ENCODE data around the gene PARD6A. TPM values are rescaled to one million over a fixed set of nuclear protein-coding genes. Genes with fewer than 3 reads are reported as not detected.
A peak's percentile ranks its signal among the peaks of the same experiment; 100 is the strongest.

PARD6A gene
- 10 to 100 TPM in 4 of 9 donors, 1 to 10 TPM in 5; 1.9 to 49.1 (median 9.3) TPM for total RNA-seq
- polyA plus RNA-seq: 1 to 10 TPM; 1.5 to 9.3 (median 6.7) TPM
- long read RNA-seq, donor 1, partial matches to known transcripts: 0 of 2 reads
- long read RNA-seq, donor 1, other reads (novel, unspliced or antisense): 0 of 2 reads
- long read RNA-seq, donor 2, partial matches to known transcripts: 0 of 3 reads
- long read RNA-seq, donor 2, other reads (novel, unspliced or antisense): 0 of 3 reads
- long read RNA-seq, donor 3, partial matches to known transcripts: 0 of 1 reads
- long read RNA-seq, donor 3, other reads (novel, unspliced or antisense): 0 of 1 reads
- long read RNA-seq, donor 4, transcript PARD6A-202 (3 exons, 1,260 nt): major isoform, 5 of 8 reads
- long read RNA-seq, donor 4, partial matches to known transcripts: 0 of 8 reads
- long read RNA-seq, donor 4, other reads (novel, unspliced or antisense): 0 of 8 reads
- long read RNA-seq, donor 5, transcript PARD6A-202 (3 exons, 1,260 nt): major isoform, 22 of 26 reads
- long read RNA-seq, donor 5, partial matches to known transcripts: 0 of 26 reads
- long read RNA-seq, donor 5, other reads (novel, unspliced or antisense): 2 of 26 reads
- long read RNA-seq, donor 6, partial matches to known transcripts: 0 of 6 reads
- long read RNA-seq, donor 6, other reads (novel, unspliced or antisense): 1 of 6 reads
- long read RNA-seq, donor 7: 0 reads
- long read RNA-seq, donor 8, partial matches to known transcripts: 0 of 3 reads
- long read RNA-seq, donor 8, other reads (novel, unspliced or antisense): 0 of 3 reads
- long read RNA-seq, donor 9: 0 reads
- long read RNA-seq, donor 10, partial matches to known transcripts: 0 of 1 reads
- long read RNA-seq, donor 10, other reads (novel, unspliced or antisense): 0 of 1 reads

GRCh38 chr16:67660564-67661028, at the start of gene PARD6A:
TSS of gene PARD6A (plus strand) at chr16:67660960. CDS start at chr16:67661039, 79 bp downstream.
- TF ChIP-seq POLR2A (IDR thresholded peaks at IDR 0.05) (peak in 1 of 2 donors; percentile 30), CTCF (IDR thresholded peaks at IDR 0.05) (peak in 1 of 6 experiments; percentile 34)
- no peaks in the 10 kb centered on the region for H3K27me3 ChIP-seq
- DNase-seq: peak; percentile 95 to 98 (median 97)
- 0 to 3% (median 0%) methylated on average over 8 to 48 of the region's 48 CpGs for WGBS, 4 donors
- no peaks in the 10 kb centered on the region for H3K9me3 ChIP-seq (replicated peaks in 1 of 3)
- H3K4me3 ChIP-seq: peak within 1 kb of the TSS; percentile 47 to 73 (median 68)
- intact Hi-C loops (cut with DNase I): loop anchor here (5.0 kb wide), 1 partner anchor 98 kb away; the partner anchor contains the start of gene CTCF (in 2 of the 2)
- H3K4me1 ChIP-seq (replicated peaks in 1 of 2): peaks cover 8 to 15% of the 10 kb centered on the region in 2 donors
- peak within 1 kb of the TSS; percentile 71 to 96 (median 91) for H3K27ac ChIP-seq
- peaks cover 0 to 10% of the 10 kb centered on the region in 2 donors for H3K36me3 ChIP-seq (replicated peaks in 1 of 2)

GRCh38 chr16:67613808-67614207, 47.0 kb upstream of the PARD6A start:
- no peak overlapping the region for H3K27ac ChIP-seq
- H3K9me3 ChIP-seq (replicated peaks in 1 of 3): no peaks in the 10 kb centered on the region
- intact Hi-C loops (cut with DNase I): no loop called here
- TF ChIP-seq POLR2A (IDR thresholded peaks at IDR 0.05) (no peak), CTCF (IDR thresholded peaks at IDR 0.05) (no peak)
- WGBS, 4 donors: 82 to 94% (median 92%) methylated on average over 10 of the region's 10 CpGs
- no peaks in the 10 kb centered on the region for H3K27me3 ChIP-seq
- no peak overlapping the region for H3K4me3 ChIP-seq
- DNase-seq: no peak
- no peaks in the 10 kb centered on the region for H3K4me1 ChIP-seq (replicated peaks in 1 of 2)
- peaks cover 0 to 51% of the 10 kb centered on the region in 2 donors for H3K36me3 ChIP-seq (replicated peaks in 1 of 2)

GRCh38 chr16:67628216-67628615, 32.5 kb upstream of the PARD6A start:
- H3K9me3 ChIP-seq (replicated peaks in 1 of 3): no peaks in the 10 kb centered on the region
- H3K27ac ChIP-seq: no peak overlapping the region
- no peaks in the 10 kb centered on the region for H3K27me3 ChIP-seq
- no peak for TF ChIP-seq CTCF (IDR thresholded peaks at IDR 0.05)
- no peak for TF ChIP-seq POLR2A (IDR thresholded peaks at IDR 0.05)
- DNase-seq: no peak
- no peak overlapping the region for H3K4me3 ChIP-seq
- 96 to 98% (median 97%) methylated on average over 14 of the region's 14 CpGs for WGBS, 4 donors
- H3K4me1 ChIP-seq (replicated peaks in 1 of 2): no peaks in the 10 kb centered on the region
- peaks cover 0 to 84% of the 10 kb centered on the region in 2 donors for H3K36me3 ChIP-seq (replicated peaks in 1 of 2)
- intact Hi-C loops (cut with DNase I): no loop called here

All from adrenal gland (tissue), 19 donors.